ENCODE results near the gene MAP4K5.

Gene MAP4K5

DNA sequence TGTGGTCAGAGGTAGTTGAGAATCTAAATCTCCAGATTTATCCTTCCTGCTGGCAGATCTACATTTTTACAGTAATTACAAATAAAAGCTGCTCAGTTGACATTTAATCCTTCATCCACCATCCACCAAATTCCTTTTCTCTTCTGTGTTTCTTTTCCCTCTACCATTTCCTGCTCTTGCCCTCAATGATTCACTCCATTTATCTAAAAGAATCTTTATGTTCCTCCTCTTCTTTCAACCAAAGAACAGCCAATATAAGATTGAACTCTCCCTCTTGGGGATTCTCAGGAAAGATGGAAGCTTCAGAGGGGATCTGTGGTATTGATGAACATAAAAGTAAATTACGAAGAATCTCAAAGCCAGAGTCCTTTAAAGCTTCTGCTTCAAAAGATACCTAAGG, 4.4 kb downstream of the MAP4K5 start:
- Histone ChIP-seq H3K79me2 (ENCODE audit: insufficient read depth, low read length) (peaks cover 89% of the 10 kb centered on the region), H3K4me3 (ENCODE audit: low read depth, low read length, poor library complexity, severe bottlenecking) (no peak overlapping the region), H4K20me1 (ENCODE audit: insufficient read depth, low read length) (no peaks in the 10 kb centered on the region), H2AFZ (ENCODE audit: low read length) (no peak overlapping the region), H3F3A (ENCODE audit: insufficient read depth, low read length) (no peaks in the 10 kb centered on the region), H3K9ac (ENCODE audit: low read length) (no peak overlapping the region), H3K9me3 (ENCODE audit: low read length) (no peaks in the 10 kb centered on the region), H3K27ac (ENCODE audit: low read depth, low read length, poor library complexity, severe bottlenecking) (no peak overlapping the region), H3K9me2 (ENCODE audit: low read depth, low read length) (no peaks in the 10 kb centered on the region), H3K4me2 (ENCODE audit: low read length) (no peak overlapping the region), H3K4me1 (ENCODE audit: insufficient read depth, low read length, severe bottlenecking) (peaks cover 52% of the 10 kb centered on the region), H3K27me3 (ENCODE audit: insufficient read depth, low read length) (no peaks in the 10 kb centered on the region), H3K36me3 (ENCODE audit: insufficient read depth, low read length) (peaks cover 16% of the 10 kb centered on the region; the same call in 1 of the 2 replicates)
- TF ChIP-seq EZH2 (IDR thresholded peaks at IDR 0.05; ENCODE audit: borderline replicate concordance, low read length), result no peak
- TF ChIP-seq, protein P1, sequence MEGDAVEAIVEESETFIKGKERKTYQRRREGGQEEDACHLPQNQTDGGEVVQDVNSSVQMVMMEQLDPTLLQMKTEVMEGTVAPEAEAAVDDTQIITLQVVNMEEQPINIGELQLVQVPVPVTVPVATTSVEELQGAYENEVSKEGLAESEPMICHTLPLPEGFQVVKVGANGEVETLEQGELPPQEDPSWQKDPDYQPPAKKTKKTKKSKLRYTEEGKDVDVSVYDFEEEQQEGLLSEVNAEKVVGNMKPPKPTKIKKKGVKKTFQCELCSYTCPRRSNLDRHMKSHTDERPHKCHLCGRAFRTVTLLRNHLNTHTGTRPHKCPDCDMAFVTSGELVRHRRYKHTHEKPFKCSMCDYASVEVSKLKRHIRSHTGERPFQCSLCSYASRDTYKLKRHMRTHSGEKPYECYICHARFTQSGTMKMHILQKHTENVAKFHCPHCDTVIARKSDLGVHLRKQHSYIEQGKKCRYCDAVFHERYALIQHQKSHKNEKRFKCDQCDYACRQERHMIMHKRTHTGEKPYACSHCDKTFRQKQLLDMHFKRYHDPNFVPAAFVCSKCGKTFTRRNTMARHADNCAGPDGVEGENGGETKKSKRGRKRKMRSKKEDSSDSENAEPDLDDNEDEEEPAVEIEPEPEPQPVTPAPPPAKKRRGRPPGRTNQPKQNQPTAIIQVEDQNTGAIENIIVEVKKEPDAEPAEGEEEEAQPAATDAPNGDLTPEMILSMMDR (IDR thresholded peaks at IDR 0.05; ENCODE audit: low read length), result no peak

DNA sequence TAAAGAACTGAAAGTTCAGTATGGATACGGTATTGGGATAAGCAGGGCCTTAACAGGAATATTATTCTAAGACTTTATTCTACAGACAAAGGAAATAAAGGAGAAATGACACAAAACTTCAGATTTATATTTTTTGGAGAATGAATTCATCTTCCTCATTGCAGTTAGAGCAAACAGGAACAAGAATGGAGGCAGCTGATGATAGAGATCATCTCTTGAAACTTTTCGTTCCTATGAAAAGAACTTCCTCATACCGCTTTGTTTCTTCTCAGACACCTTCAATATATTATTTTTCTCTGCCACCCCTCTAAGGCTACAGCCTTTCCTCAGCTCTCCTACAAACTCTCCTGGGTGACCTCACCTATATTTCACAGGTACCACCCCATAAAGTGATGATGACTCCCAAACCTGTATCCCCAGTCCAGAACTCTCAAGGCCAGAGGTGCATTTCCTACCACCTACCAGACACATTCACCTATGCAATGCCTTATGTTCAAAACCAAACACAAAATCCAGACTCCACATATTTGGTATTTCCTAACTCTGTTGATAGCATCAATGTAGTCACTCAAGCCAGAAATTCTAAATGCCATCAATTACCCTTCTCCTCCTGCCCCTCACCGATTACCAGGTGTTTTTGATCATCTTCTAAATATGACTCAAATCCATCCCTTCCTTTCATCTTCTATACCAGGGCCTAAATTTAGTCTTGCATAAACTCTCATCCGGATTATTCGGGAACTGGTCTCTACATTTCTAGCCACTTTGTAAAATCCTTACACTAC, 7.4 kb downstream of the MAP4K5 start:
- peak overlapping the region; percentile 6 for H3K4me3 ChIP-seq (ENCODE audit: low read depth, low read length, poor library complexity, severe bottlenecking)
- no peaks in the 10 kb centered on the region for H3K27me3 ChIP-seq (ENCODE audit: insufficient read depth, low read length)
- peaks cover 28% of the 10 kb centered on the region for H3K36me3 ChIP-seq (ENCODE audit: insufficient read depth, low read length)
- peaks cover 97% of the 10 kb centered on the region for H3K79me2 ChIP-seq (ENCODE audit: insufficient read depth, low read length)
- H3K4me1 ChIP-seq (ENCODE audit: insufficient read depth, low read length, severe bottlenecking), result peaks cover 40% of the 10 kb centered on the region
- no peaks in the 10 kb centered on the region for H4K20me1 ChIP-seq (ENCODE audit: insufficient read depth, low read length)
- no peak overlapping the region for H2AFZ ChIP-seq (ENCODE audit: low read length)
- H3K9me2 ChIP-seq (ENCODE audit: low read depth, low read length), result no peaks in the 10 kb centered on the region
- peak overlapping the region; percentile 48 for H3K27ac ChIP-seq (ENCODE audit: low read depth, low read length, poor library complexity, severe bottlenecking)
- no peaks in the 10 kb centered on the region for H3F3A ChIP-seq (ENCODE audit: insufficient read depth, low read length)
- TF ChIP-seq EZH2 (IDR thresholded peaks at IDR 0.05; ENCODE audit: borderline replicate concordance, low read length), result no peak
- TF ChIP-seq, protein P1 (IDR thresholded peaks at IDR 0.05; ENCODE audit: low read length), result no peak
- H3K4me2 ChIP-seq (ENCODE audit: low read length), result peak overlapping the region; percentile 31; the same call in 1 of the 2 replicates
- H3K9me3 ChIP-seq (ENCODE audit: low read length), result no peaks in the 10 kb centered on the region
- H3K9ac ChIP-seq (ENCODE audit: low read length), result no peak overlapping the region

DNA sequence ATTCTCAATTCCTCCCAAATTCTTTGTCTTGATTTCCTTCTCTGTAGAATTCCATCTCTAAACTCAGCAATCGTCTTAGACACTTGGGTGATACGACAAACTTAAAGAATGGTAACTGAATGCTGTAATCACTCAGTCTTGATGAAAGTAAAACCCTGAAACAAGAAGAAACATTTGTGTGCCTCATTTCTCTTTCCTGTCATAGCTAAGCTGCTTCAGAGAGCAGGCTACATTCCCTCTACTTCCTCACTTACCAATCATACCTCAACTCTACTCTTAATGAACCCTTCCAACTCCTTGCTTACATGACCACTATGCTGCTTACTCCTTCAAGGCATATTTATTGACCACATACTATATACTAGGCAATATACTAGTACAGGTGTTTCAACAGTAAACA, 8.3 kb downstream of the MAP4K5 start:
- Histone ChIP-seq H3K36me3 (ENCODE audit: insufficient read depth, low read length) (peaks cover 32% of the 10 kb centered on the region), H2AFZ (ENCODE audit: low read length) (no peak overlapping the region), H3K4me3 (ENCODE audit: low read depth, low read length, poor library complexity, severe bottlenecking) (peak overlapping the region; percentile 6), H3K9me3 (ENCODE audit: low read length) (no peaks in the 10 kb centered on the region), H3F3A (ENCODE audit: insufficient read depth, low read length) (no peaks in the 10 kb centered on the region), H3K27ac (ENCODE audit: low read depth, low read length, poor library complexity, severe bottlenecking) (peak overlapping the region; percentile 48), H3K4me1 (ENCODE audit: insufficient read depth, low read length, severe bottlenecking) (peaks cover 31% of the 10 kb centered on the region), H3K27me3 (ENCODE audit: insufficient read depth, low read length) (no peaks in the 10 kb centered on the region), H3K79me2 (ENCODE audit: insufficient read depth, low read length) (peaks cover 95% of the 10 kb centered on the region), H3K9me2 (ENCODE audit: low read depth, low read length) (no peaks in the 10 kb centered on the region), H4K20me1 (ENCODE audit: insufficient read depth, low read length) (no peaks in the 10 kb centered on the region), H3K4me2 (ENCODE audit: low read length) (peak overlapping the region; percentile 31; the same call in 1 of the 2 replicates), H3K9ac (ENCODE audit: low read length) (no peak overlapping the region)
- TF ChIP-seq, protein P1 (IDR thresholded peaks at IDR 0.05; ENCODE audit: low read length), result no peak
- no peak for TF ChIP-seq EZH2 (IDR thresholded peaks at IDR 0.05; ENCODE audit: borderline replicate concordance, low read length)

Measured in OCI-LY1 (cell line).